Measurements from ENCODE around the gene EXOSC1.
"Not testable (repeated sequence)": the region's sequence is repeated elsewhere in the genome, so short reads cannot be mapped to it uniquely, and the experiment has no call there.

The EXOSC1 gene

DNA sequence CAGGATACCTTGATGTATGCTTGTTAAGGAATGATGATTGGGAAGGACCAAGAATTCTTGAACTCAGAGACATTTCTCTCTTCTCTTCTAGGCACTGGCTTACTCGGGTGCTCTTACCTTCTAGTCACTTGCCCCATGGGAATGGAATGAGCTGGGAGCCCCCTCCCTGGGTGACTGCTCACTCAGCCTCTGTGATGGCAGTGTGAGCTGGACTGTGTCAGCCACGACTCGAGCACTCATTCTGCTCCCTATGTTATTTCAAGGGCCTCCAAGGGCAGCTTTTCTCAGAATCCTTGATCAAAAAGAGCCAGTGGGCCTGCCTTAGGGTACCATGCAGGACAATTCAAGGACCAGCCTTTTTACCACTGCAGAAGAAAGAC, 10.9 kb upstream of the EXOSC1 start:
- DNase-seq: no peak

DNA sequence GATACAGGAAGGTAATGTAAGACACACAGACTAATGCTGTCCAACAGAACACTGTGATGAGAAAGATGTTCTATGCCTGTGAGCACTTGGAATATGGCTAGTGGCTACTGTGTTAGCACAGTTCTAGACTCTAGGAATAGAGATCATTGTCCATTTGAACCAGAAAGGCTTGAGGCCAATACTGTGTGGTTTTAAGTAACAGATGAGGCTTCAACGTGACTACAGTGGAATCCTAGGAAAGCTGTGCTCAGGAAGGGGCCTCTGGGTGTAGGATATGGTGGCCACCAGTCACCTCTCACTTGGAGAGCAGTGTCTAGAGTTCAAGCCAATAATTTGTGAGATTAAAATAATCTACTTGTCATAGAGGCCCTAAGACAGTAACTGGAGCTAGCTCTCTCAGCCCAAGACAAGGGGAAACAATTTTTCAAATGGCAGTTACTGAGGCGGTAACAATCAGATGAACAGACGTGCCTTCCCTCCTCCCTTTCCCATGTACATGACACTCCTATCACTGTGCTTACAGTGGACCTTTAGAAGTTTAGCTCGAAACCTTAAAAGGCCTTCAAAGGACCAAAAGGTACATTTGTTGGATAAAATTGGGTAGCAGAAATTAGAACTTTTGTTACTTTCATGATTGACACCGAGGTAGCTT, 10.4 kb upstream of the EXOSC1 start:
- DNase-seq: no peak

DNA sequence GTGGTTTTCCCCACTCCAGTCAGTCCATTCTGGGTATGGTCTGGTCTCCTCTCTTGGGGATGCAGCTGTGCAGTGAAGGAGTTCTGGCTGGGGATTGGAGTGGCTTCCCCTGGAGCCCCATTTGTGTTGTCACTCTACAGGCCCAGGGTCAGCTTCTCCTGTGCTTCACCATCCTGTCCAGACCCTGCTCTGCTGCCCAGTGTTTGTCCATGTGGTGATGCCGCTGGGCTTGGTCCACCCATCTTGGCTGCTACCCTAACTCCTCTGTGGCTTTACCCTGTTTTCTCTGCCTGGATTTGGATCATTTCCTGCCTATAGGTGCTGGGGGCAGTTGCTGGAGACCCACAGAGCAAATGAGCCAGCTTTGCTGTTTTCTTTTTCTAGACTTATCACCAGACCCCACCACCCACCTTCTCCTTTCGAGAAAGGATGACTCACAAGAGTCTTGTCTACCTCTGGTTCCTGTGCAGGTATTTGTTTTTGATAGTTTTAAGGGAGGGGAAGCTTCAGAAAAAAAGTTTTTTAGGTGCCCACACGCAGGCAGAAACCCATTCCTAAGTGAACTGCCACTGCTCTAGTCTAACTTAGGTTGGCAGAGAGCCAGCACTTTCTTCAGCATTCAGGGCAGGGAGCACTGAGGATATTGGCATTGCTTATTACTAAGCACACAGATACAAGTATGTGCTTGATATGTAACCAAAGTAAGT, 8.7 kb upstream of the EXOSC1 start:
- no peak for DNase-seq

DNA sequence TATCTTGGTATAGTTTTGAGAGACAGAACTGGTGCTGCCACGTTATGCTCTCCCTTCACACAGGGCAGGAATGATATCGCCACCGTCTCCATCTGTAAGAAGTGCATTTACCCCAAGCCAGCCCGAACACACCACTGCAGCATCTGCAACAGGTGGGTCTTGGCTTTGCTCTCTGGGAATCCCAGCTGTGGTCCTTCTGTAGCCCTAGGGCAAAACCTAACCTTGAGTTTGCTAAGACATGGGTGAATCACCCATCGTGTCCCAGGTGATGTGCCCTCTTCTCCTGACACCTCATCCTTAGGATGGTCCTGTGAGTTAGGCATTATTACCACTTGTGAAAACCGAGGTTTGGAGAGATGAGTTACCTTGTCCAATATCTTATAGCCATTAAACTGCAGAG, 6.5 kb upstream of the EXOSC1 start:
- no peak for DNase-seq

DNA sequence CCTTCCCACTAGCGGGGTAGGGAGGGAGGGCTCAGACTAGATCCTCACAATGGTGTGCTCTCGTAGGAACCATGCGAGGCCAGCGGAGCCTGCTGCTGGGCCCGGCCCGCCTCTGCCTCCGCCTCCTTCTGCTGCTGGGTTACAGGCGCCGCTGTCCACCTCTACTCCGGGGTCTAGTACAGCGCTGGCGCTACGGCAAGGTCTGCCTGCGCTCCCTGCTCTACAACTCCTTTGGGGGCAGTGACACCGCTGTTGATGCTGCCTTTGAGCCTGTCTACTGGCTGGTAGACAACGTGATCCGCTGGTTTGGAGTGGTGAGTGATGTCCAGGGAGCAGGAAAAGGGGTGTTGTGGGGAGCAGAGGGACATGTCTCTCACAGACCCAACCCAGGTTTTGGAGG, 5.8 kb upstream of the EXOSC1 start:
- no peak for DNase-seq

DNA sequence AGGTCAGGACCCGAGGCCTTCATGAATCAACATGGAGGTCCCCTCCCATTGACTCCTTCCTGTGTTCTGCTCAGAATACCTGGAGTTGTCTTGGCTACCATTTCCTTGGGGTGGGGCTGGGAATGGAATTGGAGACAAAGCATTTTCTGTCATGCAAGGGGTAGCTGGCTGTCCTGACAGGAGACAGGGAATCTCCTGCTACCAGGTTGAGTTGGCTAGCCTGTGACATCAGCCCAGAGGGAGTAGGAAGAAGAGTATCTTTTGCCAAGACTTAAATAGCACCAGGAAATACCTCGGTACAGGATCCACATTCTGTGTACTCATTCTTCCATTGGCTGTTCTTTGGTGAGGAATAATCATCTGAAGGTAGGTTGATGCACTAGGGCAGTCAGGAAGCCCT, 5.0 kb upstream of the EXOSC1 start:
- DNase-seq: no peak

DNA sequence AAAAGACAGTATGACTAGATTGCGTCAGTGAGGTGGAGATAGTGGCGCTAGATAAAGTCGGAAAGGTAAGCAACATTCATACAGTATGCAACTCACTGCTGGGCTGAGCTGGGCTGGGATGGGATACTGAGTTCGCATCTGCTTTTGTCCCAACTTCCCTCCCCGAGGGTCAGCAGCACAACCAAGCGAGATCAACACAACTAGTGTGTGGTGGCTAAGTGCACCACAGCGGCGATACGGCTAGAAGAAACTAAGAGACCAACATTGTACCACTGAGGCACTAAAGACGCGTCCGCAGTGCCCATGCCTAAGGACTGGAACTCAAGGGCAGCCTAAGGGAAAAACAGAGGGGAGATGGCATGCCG, 467 bp downstream of the EXOSC1 start:
- DNase-seq: no peak

DNA sequence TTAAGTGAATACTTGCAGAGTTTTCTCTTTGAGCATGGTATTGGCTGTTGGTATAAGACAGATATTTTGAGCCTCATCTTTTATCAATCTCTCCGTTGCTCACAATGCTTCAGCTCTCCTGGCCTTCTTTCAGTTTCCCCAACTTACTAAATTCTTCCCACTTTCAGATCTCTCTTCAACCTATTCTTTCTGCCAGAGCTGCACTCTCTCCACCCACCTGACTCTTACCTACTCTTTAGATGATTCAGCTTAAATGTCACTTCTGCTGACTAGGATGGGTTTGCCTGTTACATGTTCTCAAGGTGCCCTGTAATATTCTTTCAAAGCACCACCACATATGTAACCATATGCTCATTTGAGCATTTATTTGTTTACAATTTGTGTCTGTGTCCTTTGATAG, 1.6 kb downstream of the EXOSC1 start:
- DNase-seq: no peak

DNA sequence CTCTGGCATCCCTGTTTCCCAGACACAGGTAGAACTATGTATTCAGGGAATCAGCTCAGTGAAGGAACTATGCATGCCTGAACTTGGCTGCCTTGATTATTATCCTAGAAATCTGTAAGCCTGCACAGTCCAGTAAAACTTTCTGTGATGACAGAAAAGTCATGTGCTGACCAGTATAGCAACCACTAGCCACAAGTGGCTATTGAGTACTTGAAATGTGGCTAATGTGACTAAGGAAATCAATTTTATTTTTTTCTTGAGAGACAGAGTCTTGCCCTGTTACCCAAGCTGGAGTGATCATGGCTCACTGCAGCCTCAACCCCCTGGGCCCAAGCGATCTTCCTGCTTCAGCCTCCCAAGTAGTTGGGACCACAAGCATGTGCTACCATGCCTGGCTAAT, 3.5 kb downstream of the EXOSC1 start:
- DNase-seq: no peak

DNA sequence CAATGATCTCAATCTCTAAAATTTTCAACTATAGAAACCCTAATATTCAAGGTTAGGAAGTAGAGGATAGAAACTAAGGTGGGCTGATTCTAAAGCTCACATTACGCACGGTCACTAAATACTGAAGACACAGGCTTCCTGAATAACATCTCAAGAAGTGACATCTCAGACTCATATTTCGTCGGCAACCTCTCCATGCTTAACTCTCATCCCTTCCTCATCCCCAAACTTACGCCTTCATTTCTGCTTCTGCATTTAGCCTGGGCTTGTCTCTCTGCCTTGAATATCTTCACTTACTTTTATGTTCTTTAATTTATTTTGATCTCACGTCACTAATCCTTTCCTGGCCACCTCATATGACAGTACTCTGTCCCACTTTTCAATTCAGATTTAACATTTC, 10.6 kb downstream of the EXOSC1 start:
- no peak for DNase-seq

DNA sequence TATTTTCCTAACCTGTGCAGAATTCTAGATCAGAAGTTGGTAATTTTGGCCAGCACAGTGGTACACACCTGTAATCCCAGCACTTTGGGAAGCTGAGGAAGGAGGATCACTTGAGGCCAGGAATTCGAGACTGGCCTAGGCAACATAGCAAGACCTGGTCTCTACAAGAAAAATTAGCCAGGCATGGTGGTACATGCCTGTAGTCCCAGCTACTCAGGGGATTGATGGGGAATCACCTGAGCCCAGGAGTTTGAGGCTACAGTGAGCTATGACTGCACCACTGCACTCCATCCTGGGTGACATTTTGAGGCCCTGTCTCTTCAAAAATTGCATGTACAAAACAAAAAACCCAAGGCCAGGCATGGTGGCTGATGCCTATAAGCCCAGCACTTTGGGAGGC, 11.2 kb downstream of the EXOSC1 start:
- no peak for DNase-seq

DNA sequence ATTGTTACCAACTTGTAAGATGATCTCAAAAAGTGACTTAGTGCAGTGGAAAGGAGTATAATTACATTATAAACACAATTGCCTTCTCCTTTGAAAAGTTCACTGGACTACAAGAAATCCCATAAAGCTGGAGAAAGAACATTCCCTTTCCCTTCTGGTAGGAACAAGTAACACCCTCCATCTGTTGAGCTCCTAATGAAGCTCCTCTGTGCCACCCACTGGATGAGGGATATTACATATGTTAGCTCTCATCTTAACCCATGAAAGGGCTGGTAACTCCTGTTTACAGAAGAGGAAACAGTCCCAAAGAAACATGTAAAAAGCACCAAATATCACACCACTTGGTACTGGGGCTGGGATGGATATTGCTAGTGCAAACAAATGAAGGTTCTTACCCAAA, 11.8 kb downstream of the EXOSC1 start:
- DNase-seq: no peak

DNA sequence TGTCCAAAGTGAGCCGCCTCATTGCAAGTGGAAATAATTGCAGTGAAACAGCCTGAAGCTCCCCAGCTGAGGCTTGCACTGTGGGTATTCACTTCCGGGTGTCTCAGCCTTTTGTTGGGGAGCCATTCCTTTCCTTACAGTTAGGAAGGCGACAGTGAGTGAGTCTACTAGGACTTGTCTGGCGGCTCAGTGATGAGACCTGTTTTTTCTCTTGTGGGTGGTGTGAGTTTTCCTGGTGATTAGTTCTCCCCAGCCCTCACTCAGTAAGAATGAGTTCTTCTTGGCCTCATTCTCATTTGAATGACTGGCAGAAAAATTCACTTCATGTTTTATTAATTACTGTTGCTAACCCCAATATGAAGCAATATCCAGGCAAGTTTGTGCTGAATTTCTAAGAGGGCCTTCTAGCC, 17.2 kb downstream of the EXOSC1 start:
- DNase-seq: peak; percentile 58

DNA sequence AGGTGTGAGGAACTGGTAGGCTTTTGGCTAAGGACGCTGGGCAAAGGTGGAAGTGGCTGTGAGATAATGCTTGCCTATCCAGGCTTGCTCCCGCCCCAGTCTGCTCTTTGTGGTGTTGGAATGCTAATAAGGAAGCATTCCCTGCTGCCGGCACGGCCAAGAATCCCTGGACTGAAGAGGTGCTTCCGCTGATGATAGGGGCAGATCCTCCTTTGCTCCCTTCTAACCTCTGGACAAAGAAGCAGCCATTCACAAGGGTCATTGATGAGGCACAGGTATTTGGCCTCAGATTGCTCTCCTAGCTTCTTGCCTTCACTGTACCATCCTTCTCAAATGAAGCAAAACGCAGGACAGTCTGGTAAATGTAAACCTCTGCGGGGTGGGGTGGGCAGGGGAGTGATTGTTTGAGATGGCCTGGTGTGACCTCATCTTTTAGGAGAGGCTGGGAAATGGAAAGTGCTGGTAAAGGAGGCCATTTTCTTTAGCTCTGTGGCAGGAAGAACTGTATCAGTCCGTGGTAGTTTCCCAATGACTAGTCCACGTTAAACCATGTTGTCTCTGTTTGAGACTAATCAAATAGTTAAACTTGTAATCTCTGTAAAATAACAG, 18.1 kb downstream of the EXOSC1 start:
- DNase-seq: peak; percentile 63

DNA sequence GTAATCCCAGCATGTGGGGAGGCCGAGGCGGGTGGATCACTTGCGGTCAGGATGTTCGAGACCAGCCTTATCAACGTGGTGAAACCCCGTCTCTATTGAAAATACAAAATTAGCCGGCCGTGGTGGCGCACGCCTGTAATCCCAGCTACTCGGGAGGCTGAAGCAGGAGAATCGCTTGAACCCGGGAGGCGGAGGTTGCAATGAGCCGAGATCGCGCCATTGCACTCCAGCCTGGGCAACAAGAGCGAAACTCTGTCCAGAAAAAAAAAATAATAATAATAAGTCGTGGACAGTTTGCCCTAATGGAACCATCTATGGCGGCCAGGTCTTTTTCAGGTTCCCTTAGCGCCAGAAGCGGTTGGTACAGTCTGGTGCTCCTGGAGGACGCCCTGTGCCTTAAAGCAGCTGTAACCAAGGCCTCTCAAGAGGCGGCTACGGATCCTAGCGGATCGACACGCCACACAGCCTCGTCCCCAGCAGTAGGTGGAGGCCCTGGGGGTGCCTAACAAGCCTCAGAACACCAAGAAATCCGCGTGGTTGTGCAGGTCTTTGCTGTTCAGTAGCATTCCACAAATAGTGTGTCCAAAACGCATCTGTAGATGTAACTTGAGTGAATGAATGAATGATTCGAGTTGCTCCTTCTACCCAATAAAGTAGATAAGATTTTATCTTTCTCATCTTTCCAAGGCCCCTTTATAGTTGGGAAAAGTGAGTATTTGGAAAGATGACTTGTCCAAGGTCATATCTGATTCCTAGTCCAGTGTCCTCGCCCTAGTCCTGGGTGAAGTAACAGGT, 18.8 kb downstream of the EXOSC1 start:
- DNase-seq: no peak

DNA sequence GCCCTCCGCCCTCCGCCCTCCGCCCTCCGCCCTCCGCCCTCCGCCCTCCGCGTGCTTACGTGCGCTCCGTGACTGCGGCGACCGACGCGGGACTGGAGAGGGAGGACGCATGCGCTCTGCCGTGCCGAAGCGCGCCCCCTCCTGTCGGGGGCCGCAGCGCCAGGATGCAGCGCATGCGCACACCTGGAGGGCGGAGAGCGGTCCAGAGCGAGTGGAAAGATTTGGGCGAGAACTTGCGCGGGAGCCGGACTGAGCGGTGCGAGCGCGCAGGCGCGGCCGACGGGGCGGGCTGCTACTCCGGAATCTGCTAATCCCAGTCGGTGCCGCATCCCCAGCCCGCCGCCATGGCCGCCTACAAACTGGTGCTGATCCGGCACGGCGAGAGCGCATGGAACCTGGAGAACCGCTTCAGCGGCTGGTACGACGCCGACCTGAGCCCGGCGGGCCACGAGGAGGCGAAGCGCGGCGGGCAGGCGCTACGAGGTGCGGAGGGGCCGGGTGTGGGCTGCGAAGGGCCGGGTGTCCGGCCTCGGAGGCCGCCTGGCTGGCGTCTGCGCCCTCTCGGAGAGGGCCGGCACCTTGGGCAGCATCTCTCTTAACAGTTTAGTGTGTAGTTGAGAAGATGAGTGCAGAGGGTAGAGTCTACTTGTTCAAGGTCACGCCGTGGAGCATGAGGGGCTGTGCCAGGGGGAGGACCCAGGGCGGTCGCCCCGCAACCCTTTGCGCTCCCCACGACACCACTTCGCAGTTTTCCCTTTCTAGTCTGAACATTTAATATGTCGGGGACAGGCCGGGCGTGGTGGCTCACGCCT, 19.6 kb downstream of the EXOSC1 start, which contains the start of gene PGAM1:
PGAM1 (plus strand) TSS at position 228 of the 812 bp plus-strand sequence; CDS start at position 345, 117 bp downstream.
- peak; percentile 97 for DNase-seq

DNA sequence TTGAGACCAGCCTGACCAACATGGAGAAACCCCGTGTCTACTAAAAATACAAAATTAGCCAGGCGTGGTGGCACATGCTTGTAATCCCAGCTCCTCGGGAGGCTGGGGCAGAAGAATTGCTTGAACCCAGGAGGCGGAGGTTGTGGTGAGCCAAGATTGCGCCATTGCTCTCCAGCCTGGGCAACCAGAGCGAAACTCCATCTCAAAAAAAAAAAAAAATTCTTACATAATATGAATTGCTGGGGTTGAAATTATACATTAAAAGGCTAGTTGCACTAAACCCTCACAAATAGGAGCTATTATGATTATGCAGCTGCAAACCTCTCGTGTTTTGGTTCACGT, 22.1 kb downstream of the EXOSC1 start:
- not testable (repeated sequence) for DNase-seq

DNA sequence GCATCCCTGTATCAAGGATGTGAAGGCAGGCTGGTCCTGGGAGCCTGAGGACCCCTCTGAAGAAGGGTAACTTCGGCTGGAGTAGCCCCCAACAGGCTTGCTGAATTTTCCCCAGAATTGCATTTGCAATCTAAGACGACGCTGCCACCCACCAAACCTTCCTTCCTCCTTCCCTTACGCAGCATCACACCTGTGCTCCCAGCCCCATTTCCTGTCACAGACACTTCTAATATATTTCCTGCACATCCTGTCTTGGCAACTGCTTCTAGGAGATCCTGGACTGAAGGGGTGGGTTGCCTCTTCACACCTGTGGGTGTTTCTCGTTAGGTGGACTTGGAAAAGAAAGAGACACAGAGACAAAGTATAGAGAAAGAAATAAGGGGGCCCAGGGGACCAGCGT, 29.2 kb downstream of the EXOSC1 start:
- DNase-seq: no peak

DNA sequence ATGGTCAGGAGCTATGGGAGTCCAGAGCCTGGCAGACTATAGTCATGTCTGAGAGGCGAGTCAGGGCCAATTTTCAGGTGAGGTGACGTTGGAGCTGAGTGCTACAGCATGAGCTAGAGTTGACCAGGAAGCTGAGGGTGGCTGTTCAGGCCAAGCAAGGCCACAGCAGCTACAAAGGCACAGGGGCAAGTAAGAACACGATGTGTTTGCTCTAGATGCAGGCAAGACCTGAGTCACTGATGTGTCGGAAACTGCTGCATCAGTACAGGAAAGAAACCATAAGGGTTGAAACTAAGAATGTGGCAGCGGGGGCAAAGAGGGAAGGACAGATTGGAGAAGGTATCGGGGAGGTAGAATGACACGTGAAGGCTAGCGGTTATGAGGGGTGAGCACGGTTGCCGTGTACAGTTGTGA, 32.9 kb downstream of the EXOSC1 start:
- DNase-seq: no peak

DNA sequence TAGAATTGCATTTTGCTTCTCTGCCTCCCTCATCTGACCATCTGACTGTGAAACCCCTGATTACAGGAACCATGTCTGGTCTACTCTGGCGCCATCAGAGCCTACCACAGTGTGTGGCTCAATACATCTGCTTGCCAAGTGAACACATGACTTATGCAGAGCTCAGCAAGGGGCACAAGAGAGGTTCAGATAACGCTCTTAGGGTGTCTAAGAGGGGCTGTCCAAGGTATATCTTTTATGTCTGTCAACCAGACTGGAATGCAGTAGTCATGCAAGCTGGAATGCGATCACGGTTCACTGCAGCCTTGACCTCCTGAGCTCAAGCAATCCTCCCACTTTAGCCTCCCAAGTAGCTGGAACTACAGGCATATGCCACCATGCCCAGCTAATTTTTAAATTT, 34.4 kb downstream of the EXOSC1 start:
- no peak for DNase-seq

DNA sequence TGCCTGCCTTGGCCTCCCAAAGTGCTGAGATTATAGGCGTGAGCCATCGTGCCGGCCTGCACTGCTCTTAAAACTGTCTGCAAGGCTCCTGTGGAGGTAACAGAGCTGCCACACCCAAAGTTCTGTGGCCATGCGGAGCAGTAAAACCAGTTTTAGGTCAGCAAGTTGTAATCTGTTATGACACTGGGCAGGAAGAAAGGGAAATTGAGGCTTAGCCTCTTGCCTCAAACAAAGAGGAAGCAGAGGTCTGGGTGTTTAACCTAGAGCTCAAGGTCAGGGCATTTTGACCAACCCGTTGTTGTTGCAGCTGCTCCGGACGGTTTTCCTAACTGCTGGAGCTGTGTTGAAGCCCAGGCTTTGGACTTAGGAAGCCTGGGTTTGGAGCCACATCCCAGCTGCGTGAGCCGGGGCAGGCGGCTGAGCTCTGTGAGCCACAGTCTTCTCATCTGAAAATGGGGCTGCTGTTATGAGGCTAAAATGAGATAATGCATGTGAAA, 37.3 kb downstream of the EXOSC1 start:
- DNase-seq: no peak

DNA sequence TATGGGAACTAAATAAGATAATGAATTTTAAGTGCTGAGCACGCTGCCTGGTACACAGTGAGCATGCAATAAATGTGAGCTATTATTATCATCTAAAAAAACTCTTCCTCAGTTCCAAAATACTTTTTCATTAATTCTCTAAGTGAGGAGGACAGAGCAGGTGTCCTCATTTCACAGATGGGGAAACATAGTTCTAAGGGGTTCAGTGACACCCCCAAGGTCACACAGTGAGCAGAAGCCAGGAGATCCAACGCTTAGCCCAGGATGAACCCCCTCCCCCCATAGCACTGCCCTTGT, 37.9 kb downstream of the EXOSC1 start:
- DNase-seq: no peak
